AG09309 (cell line): Measurements from ENCODE around the gene NR2C2.

ENCODE experiments used
- DNase-seq: peaks from one replicate; pipeline ENCODE4 v3.0.0-alpha.2; 2010; ENCODE audit warnings: low read depth
- H3K4me3 ChIP-seq: 2 replicates; pipeline ENCODE4 v1.5.1; 2011; ENCODE audit warnings: mild to moderate bottlenecking, low read depth, low read length, moderate library complexity; ENCODE audit not compliant: control insufficient read depth
- CTCF ChIP-seq: IDR thresholded peaks from 2 replicates; pipeline ENCODE4 v1.5.1; 2011; ENCODE audit warnings: mild to moderate bottlenecking, low read depth, low read length, inconsistent platforms; ENCODE audit not compliant: insufficient read depth, control insufficient read depth; ENCODE audit errors: missing control alignments

Gene NR2C2

GRCh38 chr3:14929310-14930074 is 17.9 kb upstream of the NR2C2 start:
- DNase-seq, result no peak
- TF ChIP-seq CTCF, result no peak
- H3K4me3 ChIP-seq, result no peak overlapping the region

- DNase-seq, result no peak
- no peak for TF ChIP-seq CTCF
- no peak overlapping the region for H3K4me3 ChIP-seq
Measured at GRCh38 chr3:14933820-14934425, 13.5 kb upstream of the NR2C2 start.

GRCh38 chr3:14935592-14936345 is 11.6 kb upstream of the NR2C2 start:
- H3K4me3 ChIP-seq, result no peak overlapping the region
- no peak for TF ChIP-seq CTCF
- no peak for DNase-seq

- no peak overlapping the region for H3K4me3 ChIP-seq
- no peak for DNase-seq
- TF ChIP-seq CTCF, result no peak
Measured at GRCh38 chr3:14938954-14939353, 8.4 kb upstream of the NR2C2 start.

- TF ChIP-seq CTCF, result no peak
- H3K4me3 ChIP-seq, result no peak overlapping the region
- no peak for DNase-seq
Measured at GRCh38 chr3:14941871-14942270, 5.5 kb upstream of the NR2C2 start.

GRCh38 chr3:14943042-14943441 is 4.3 kb upstream of the NR2C2 start:
- no peak for DNase-seq
- no peak for TF ChIP-seq CTCF
- no peak overlapping the region for H3K4me3 ChIP-seq
